Osteocyte (in vitro differentiated cells): ENCODE data around the gene TSKS. TPM values are rescaled to one million over a fixed set of nuclear protein-coding genes. Genes with fewer than 3 reads are reported as not detected.

ENCODE experiments used
- DNase-seq: peaks from one replicate; pipeline ENCODE4 v3.0.0; 2021; ENCODE audit warnings: mixed read lengths; ENCODE audit not compliant: unreplicated experiment; ENCODE audit errors: extremely low spot score
- H3K27ac Mint-ChIP-seq: one replicate; pipeline ENCODE4 v1.8.0; 2021; ENCODE audit warnings: mild to moderate bottlenecking, mixed read lengths; ENCODE audit not compliant: unreplicated experiment
- H3K27me3 Mint-ChIP-seq: one replicate; pipeline ENCODE4 v1.8.0; 2021; ENCODE audit warnings: mixed read lengths; ENCODE audit not compliant: unreplicated experiment
- H3K36me3 Mint-ChIP-seq: one replicate; pipeline ENCODE4 v1.8.0; 2021; ENCODE audit warnings: mixed read lengths; ENCODE audit not compliant: unreplicated experiment
- H3K4me1 Mint-ChIP-seq: one replicate; pipeline ENCODE4 v1.8.0; 2021; ENCODE audit warnings: mixed read lengths; ENCODE audit not compliant: unreplicated experiment
- H3K4me3 Mint-ChIP-seq: one replicate; pipeline ENCODE4 v1.8.0; 2021; ENCODE audit warnings: mild to moderate bottlenecking, moderate library complexity, mixed read lengths; ENCODE audit not compliant: unreplicated experiment
- H3K9me3 Mint-ChIP-seq: one replicate; pipeline ENCODE4 v1.8.0; 2021; ENCODE audit warnings: mixed read lengths; ENCODE audit not compliant: unreplicated experiment
- total RNA-seq: library from RNA; stranded (reverse); gene quantifications from 2 replicates; pipeline ENCODE4 v1.2.1, GENCODE V29; 2021
- TF ChIP-seq, protein P1 (sequence below): fragments of 200-600 bp; sonication (generic); IDR thresholded peaks from 2 replicates; pipeline ENCODE4 v1.5.0; 2021; ENCODE audit warnings: antibody characterized with exemption, mild to moderate bottlenecking, moderate library complexity

TSKS gene
- total RNA-seq, 1 donor from 2014 or later: not detected

DNA sequence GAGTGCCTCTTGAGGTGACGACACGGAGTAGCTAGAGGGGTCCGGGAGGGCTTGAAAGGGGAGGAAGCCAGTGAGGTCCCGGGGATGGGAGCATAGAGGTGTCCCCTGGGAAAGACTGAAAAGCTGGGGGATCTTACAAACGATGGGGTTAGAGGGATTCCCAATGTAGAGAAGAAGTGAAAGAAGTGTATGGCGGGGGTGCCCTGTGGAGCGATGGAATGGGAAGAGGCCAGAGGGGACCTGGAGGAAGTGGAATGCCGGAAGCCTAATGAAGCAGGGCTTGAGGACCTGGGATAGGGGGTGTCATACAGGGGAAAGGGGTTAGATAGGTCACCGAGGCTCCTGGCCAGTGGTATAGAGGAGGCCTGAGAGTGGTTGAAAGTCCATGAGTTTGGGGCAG is 4.3 kb upstream of the TSKS start:
- DNase-seq: no peak
- Mint-ChIP-seq H3K9me3 (no peaks in the 10 kb centered on the region), H3K27ac (peak overlapping the region; percentile 91), H3K4me1 (peaks cover 41% of the 10 kb centered on the region), H3K4me3 (peak overlapping the region; percentile 96), H3K27me3 (no peaks in the 10 kb centered on the region), H3K36me3 (peaks cover 5% of the 10 kb centered on the region)
- TF ChIP-seq, protein P1, sequence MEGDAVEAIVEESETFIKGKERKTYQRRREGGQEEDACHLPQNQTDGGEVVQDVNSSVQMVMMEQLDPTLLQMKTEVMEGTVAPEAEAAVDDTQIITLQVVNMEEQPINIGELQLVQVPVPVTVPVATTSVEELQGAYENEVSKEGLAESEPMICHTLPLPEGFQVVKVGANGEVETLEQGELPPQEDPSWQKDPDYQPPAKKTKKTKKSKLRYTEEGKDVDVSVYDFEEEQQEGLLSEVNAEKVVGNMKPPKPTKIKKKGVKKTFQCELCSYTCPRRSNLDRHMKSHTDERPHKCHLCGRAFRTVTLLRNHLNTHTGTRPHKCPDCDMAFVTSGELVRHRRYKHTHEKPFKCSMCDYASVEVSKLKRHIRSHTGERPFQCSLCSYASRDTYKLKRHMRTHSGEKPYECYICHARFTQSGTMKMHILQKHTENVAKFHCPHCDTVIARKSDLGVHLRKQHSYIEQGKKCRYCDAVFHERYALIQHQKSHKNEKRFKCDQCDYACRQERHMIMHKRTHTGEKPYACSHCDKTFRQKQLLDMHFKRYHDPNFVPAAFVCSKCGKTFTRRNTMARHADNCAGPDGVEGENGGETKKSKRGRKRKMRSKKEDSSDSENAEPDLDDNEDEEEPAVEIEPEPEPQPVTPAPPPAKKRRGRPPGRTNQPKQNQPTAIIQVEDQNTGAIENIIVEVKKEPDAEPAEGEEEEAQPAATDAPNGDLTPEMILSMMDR: no peak

DNA sequence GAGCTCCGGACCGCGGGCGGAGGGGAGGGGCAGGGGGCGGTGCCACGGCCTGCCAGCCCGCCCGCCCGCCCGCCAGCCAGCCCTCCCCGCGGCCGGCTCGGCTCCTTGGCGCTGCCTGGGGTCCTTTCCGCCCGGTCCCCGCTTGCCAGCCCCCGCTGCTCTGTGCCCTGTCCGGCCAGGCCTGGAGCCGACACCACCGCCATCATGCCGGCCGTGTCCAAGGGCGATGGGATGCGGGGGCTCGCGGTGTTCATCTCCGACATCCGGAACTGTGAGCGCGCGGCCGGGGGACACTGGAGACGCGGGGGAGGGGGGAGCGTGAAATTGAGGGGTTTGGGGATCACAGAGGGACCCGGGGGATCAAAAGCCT is 3.8 kb upstream of the TSKS start, which contains the start of gene AP2A1:
Gene AP2A1, plus strand, starts transcription at position 72 of the 370 bp plus-strand sequence. Its CDS starts 133 bp downstream, at position 205.
- Mint-ChIP-seq H3K9me3 (no peaks in the 10 kb centered on the region), H3K4me1 (peaks cover 45% of the 10 kb centered on the region), H3K27ac (peak within 1 kb of the TSS; percentile 100), H3K27me3 (no peaks in the 10 kb centered on the region), H3K36me3 (peaks cover 5% of the 10 kb centered on the region), H3K4me3 (peak within 1 kb of the TSS; percentile 96)
- DNase-seq: no peak
- TF ChIP-seq, protein P1: no peak

DNA sequence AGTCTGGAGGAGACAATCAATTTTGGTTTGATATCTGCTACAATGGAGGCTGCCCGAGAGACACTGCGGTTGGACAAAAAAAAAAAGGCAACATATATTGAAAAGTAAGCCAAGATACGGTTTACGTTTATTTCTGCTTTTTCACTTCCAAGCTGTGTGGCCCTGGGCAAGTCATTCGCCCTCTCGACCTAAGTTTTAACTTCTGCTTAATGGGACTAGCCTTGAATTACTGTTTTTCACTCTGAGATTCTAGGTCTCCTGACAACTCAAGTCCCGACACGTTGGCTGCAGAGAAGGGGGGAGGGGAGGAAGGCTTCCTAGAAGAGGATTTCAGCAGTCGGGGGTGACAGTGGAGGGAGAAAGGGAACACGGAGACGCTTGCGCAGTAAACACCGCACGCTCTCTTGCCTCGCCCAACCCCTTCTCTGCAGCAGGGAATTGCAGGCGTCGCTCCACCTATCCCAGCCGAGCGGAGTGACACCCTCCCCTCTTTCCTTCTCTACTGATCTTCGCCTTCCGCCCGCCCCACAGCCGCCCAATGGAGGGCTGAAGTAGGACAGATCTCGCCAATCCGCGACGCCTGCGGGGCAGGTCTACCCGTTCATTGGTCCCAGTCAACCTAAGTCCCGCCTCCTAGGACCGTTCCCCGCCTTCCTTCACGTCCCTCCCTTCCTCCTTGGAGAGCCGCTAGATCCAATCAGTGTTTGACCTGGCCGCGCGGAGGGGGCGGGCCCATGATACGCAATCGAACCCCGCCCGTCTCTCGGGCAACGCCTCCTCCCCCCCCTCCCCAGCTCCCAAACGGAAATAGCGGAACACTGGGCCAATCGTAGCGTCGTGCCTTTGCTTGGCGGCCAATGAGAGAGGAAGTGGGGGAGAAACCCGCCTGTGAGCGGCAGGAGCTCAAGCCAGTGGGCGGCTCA is 3.2 kb upstream of the TSKS start:
- no peaks in the 10 kb centered on the region for H3K27me3 Mint-ChIP-seq
- peaks cover 2% of the 10 kb centered on the region for H3K36me3 Mint-ChIP-seq
- TF ChIP-seq, protein P1: no peak
- H3K9me3 Mint-ChIP-seq: no peaks in the 10 kb centered on the region
- H3K4me1 Mint-ChIP-seq: peaks cover 43% of the 10 kb centered on the region
- H3K4me3 Mint-ChIP-seq: peak overlapping the region; percentile 75
- peak; percentile 100 for DNase-seq
- H3K27ac Mint-ChIP-seq: peak overlapping the region; percentile 100

DNA sequence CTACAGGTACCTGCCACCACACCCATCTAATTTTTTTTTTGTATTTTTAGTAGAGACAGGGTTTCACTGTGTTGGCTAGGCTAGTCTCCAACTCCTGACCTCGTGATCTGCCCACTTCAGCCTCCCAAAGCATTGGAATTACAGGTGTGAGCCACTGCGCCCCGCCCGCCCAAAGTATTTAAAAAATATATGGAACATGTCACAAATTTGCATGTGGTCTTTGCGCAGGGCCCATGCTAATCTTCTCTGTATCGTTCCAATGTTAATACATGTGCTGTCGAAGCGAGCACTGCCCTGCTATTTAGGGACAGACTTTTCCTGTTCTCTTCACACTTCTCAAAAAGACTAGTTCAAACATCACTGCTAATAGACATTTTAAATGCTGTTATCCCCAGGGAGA is 1.2 kb upstream of the TSKS start:
- TF ChIP-seq, protein P1: no peak
- Mint-ChIP-seq H3K4me1 (peaks cover 42% of the 10 kb centered on the region), H3K4me3 (no peak overlapping the region), H3K27me3 (no peaks in the 10 kb centered on the region), H3K9me3 (no peaks in the 10 kb centered on the region), H3K27ac (peak overlapping the region; percentile 100), H3K36me3 (no peaks in the 10 kb centered on the region)
- no peak for DNase-seq

DNA sequence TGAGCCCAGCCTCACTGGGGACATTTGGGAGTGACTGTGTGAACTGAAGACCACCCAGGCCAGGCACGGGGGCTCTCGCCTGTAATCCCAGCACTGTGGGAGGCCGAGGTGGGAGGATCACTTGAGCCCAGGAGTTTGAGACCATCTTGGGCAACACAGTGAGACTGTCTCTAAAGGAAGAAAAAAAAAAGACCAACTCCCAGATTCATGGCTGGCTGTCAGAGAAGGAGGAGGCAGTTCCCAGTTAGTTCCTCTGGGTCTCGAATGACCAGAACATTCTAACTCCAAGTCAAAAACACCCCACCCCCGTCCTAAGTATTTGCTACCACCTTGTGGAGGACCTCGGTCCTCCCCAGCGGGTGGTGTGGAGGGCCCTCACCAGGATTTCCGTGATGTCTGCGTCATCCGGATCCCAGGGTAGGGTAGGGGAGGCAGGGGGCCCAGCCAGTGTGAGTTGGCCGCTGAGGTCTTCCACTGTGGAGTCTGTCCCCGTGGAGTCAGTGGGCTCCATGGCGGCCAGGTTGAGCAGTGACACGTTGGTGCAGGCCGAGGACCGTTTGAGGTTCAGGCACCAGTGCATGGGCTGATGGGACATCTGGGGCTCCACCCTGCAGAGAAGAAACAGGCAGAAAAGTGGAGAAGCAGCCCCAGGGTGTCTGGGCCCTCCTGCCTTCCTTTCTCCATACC is 1.3 kb downstream of the TSKS start:
- Mint-ChIP-seq H3K9me3 (no peaks in the 10 kb centered on the region), H3K4me1 (peaks cover 40% of the 10 kb centered on the region), H3K27me3 (no peaks in the 10 kb centered on the region), H3K4me3 (no peak overlapping the region), H3K27ac (peak overlapping the region; percentile 66), H3K36me3 (no peaks in the 10 kb centered on the region)
- TF ChIP-seq, protein P1: peak; percentile 11
- no peak for DNase-seq
